Panc1 (cell line): ENCODE data around the gene NAV1. TPM values are rescaled to one million over a fixed set of nuclear protein-coding genes. Genes with fewer than 3 reads are reported as not detected.

Source experiments
- ATAC-seq: fragments of 200-7000 bp; cut with Tn5 transposase; 2 replicates; pipeline ENCODE4 v1.9.1; 2020; ENCODE audit warnings: mild to moderate bottlenecking, moderate library complexity
- BruUV-seq: library from RNA; stranded (reverse); fragments of 400-500 nt; replicated peaks from 2 replicates; lab custom pipeline; 2021; lab: Mats Ljungman, UMichigan
- CTCF ChIA-PET: fragments of 300-600 bp; sonication (Branson Sonifier 250); formaldehyde crosslinking; loops from one replicate; lab custom pipeline; 2022; ENCODE audit warnings: antibody characterized with exemption; lab: Charles Lee
- POLR2A ChIA-PET: fragments of 300-600 bp; sonication (Branson Sonifier 250); formaldehyde crosslinking; loops from one replicate; lab custom pipeline; 2022; ENCODE audit warnings: antibody characterized with exemption; lab: Charles Lee
- DNase-seq: peaks from one replicate; pipeline ENCODE4 v3.0.0-alpha.2; 2010; ENCODE audit warnings: low read depth, low spot score
- H3K27ac ChIP-seq: 2 replicates; pipeline ENCODE4 v1.5.1; 2011; ENCODE audit warnings: mild to moderate bottlenecking, low read length, inconsistent platforms
- H3K27me3 ChIP-seq: fragments of 200-500 bp; sonication (Bioruptor generic); 2 replicates; pipeline ENCODE4 v1.6.0; 2014; ENCODE audit warnings: low read length, inconsistent platforms; ENCODE audit not compliant: control insufficient read depth, insufficient read depth
- H3K36me3 ChIP-seq: fragments of 200-500 bp; sonication (Bioruptor generic); 2 replicates; pipeline ENCODE4 v1.5.1; 2014; ENCODE audit warnings: inconsistent platforms, mild to moderate bottlenecking, low read length, moderate library complexity; ENCODE audit not compliant: control insufficient read depth, insufficient read depth
- H3K4me1 ChIP-seq: 2 replicates; pipeline ENCODE4 v1.5.1; 2011; ENCODE audit warnings: inconsistent platforms, mild to moderate bottlenecking, low read length, moderate library complexity; ENCODE audit not compliant: control insufficient read depth, insufficient read depth
- H3K4me3 ChIP-seq, 2 experiments: 2 replicates each; pipeline ENCODE4 v1.5.1; 2011 to 2012; ENCODE audit warnings: low read depth in 2 of 2, low read length in 2 of 2, mild to moderate bottlenecking in 2 of 2, inconsistent platforms in 1 of 2, moderate library complexity in 1 of 2
- H3K9me3 ChIP-seq: fragments of 200-500 bp; sonication (Bioruptor generic); 2 replicates; pipeline ENCODE4 v1.5.1; 2014; ENCODE audit warnings: low read depth, mild to moderate bottlenecking, inconsistent platforms, low read length, moderate library complexity; ENCODE audit not compliant: control insufficient read depth, insufficient read depth
- POLR2AphosphoS5 ChIP-seq: IDR thresholded peaks from 2 replicates; pipeline ENCODE4 v1.6.1; 2012; ENCODE audit warnings: mild to moderate bottlenecking, low read depth, low read length, moderate library complexity
- SIN3A ChIP-seq: IDR thresholded peaks from 2 replicates; pipeline ENCODE4 v1.6.1; 2012; ENCODE audit warnings: low read depth, mild to moderate bottlenecking, low read length, moderate library complexity, borderline replicate concordance; ENCODE audit not compliant: insufficient read depth
- TCF7L2 ChIP-seq: IDR thresholded peaks from 2 replicates; pipeline ENCODE4 v1.6.1; 2011; ENCODE audit warnings: mild to moderate bottlenecking, low read depth, low read length, inconsistent platforms
- in situ Hi-C: cut with HindIII; loops from 2 replicates; pipeline ENCODE4 v1.10.0; 2016; ENCODE audit warnings: low sequenced_read_pairs, low pct_unique_long_range_greater_than_20kb
- intact Hi-C: fragments of 100-400 bp; cut with micrococcal nuclease; formaldehyde crosslinking; loops from one replicate; pipeline ENCODE4 v1.10.0; 2022; ENCODE audit not compliant: unreplicated experiment
- total RNA-seq: library from RNA; stranded (reverse); gene quantifications from one replicate; pipeline ENCODE4 v1.2.1, GENCODE V29; 2021; ENCODE audit not compliant: unreplicated experiment
- TF ChIP-seq, protein P1 (sequence below): fragments of 450-650 bp; IDR thresholded peaks from 2 replicates; pipeline ENCODE4 v1.5.1; 2017; ENCODE audit warnings: mild to moderate bottlenecking
- TF ChIP-seq, protein P2 (sequence below), 2 experiments: IDR thresholded peaks; 2 replicates each; pipeline ENCODE4 v1.6.1; 2011 to 2012; ENCODE audit warnings: low read depth in 2 of 2, control low read depth in 1 of 2, low read length in 1 of 2, mild to moderate bottlenecking in 1 of 2, moderate library complexity in 1 of 2; ENCODE audit not compliant: insufficient read depth in 1 of 2

Gene NAV1
- total RNA-seq, 1 experiment from 2014 or later: 29.0 TPM

DNA sequence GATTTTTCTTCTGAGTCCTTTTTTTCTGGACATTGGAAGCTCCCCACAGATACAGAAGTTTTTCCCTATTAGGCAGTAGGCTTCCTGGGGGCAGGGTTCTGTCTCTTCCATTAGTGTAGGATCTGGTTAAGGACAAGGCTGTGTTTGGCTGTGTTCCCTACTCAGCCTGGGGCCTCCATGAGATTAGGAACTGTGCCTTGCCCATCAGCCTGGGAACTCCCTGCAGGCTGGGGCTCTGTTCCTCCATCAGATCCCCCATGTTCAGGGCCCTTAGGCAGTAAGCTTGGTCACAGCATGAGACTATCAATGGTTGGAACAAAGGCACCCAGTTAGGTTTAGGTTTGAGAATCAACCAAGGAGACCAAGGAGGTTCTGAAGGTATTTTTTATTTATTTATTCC lies 22.7 kb downstream of the NAV1 start:
- no peaks in the 10 kb centered on the region for H3K36me3 ChIP-seq
- in situ Hi-C loops: no loop called here
- ATAC-seq: no peak
- H3K9me3 ChIP-seq: no peaks in the 10 kb centered on the region
- intact Hi-C loops: no loop called here
- H3K4me1 ChIP-seq: no peaks in the 10 kb centered on the region
- BruUV-seq: no TSS peak
- POLR2A ChIA-PET: no interaction called here
- CTCF ChIA-PET: no interaction called here
- no peak for DNase-seq
- H3K4me3 ChIP-seq: no peak overlapping the region
- TF ChIP-seq SIN3A: no peak
- no peak for TF ChIP-seq POLR2AphosphoS5
- TF ChIP-seq, protein P1, sequence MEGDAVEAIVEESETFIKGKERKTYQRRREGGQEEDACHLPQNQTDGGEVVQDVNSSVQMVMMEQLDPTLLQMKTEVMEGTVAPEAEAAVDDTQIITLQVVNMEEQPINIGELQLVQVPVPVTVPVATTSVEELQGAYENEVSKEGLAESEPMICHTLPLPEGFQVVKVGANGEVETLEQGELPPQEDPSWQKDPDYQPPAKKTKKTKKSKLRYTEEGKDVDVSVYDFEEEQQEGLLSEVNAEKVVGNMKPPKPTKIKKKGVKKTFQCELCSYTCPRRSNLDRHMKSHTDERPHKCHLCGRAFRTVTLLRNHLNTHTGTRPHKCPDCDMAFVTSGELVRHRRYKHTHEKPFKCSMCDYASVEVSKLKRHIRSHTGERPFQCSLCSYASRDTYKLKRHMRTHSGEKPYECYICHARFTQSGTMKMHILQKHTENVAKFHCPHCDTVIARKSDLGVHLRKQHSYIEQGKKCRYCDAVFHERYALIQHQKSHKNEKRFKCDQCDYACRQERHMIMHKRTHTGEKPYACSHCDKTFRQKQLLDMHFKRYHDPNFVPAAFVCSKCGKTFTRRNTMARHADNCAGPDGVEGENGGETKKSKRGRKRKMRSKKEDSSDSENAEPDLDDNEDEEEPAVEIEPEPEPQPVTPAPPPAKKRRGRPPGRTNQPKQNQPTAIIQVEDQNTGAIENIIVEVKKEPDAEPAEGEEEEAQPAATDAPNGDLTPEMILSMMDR: no peak
- TF ChIP-seq, protein P2, sequence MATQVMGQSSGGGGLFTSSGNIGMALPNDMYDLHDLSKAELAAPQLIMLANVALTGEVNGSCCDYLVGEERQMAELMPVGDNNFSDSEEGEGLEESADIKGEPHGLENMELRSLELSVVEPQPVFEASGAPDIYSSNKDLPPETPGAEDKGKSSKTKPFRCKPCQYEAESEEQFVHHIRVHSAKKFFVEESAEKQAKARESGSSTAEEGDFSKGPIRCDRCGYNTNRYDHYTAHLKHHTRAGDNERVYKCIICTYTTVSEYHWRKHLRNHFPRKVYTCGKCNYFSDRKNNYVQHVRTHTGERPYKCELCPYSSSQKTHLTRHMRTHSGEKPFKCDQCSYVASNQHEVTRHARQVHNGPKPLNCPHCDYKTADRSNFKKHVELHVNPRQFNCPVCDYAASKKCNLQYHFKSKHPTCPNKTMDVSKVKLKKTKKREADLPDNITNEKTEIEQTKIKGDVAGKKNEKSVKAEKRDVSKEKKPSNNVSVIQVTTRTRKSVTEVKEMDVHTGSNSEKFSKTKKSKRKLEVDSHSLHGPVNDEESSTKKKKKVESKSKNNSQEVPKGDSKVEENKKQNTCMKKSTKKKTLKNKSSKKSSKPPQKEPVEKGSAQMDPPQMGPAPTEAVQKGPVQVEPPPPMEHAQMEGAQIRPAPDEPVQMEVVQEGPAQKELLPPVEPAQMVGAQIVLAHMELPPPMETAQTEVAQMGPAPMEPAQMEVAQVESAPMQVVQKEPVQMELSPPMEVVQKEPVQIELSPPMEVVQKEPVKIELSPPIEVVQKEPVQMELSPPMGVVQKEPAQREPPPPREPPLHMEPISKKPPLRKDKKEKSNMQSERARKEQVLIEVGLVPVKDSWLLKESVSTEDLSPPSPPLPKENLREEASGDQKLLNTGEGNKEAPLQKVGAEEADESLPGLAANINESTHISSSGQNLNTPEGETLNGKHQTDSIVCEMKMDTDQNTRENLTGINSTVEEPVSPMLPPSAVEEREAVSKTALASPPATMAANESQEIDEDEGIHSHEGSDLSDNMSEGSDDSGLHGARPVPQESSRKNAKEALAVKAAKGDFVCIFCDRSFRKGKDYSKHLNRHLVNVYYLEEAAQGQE (IDR thresholded peaks at IDR 0.05; ENCODE audit: insufficient read depth in 1 of 2, low read depth in 2 of 2, low read length in 1 of 2): no peak
- no peak for TF ChIP-seq TCF7L2
- no peaks in the 10 kb centered on the region for H3K27me3 ChIP-seq
- H3K27ac ChIP-seq: no peak overlapping the region

DNA sequence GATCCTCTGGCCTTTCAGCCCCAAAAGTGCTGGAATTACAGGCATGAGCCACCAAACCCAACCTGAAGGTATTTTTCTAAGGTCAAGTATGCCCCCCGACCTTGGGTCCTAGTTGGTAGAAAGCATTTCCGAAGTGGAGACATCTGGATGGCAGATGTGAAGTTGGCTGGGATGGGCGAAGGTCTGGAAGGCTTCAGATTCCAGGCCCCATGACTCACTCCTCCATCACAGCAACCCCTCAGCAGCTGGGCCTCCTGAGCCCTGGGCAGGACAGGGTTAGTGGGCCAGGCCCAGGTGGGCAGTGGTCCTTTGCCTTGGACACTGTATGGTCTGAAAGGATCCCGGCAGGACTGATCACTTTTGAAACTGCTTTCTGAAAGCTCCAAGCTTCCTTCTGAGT lies 23.3 kb downstream of the NAV1 start:
- no peak overlapping the region for H3K27ac ChIP-seq
- H3K4me1 ChIP-seq: no peaks in the 10 kb centered on the region
- H3K9me3 ChIP-seq: no peaks in the 10 kb centered on the region
- CTCF ChIA-PET: interaction anchor here (0.5 to 0.6 kb wide), 2 partner anchors 147 to 169 kb away, joined by 3 read pairs; no protein-coding TSS in a partner anchor
- POLR2A ChIA-PET: no interaction called here
- in situ Hi-C loops: no loop called here
- ATAC-seq (no peak), DNase-seq (no peak)
- intact Hi-C loops: no loop called here
- H3K4me3 ChIP-seq: no peak overlapping the region
- BruUV-seq: no TSS peak
- no peaks in the 10 kb centered on the region for H3K27me3 ChIP-seq
- TF ChIP-seq, protein P1: no peak
- TF ChIP-seq SIN3A (no peak), POLR2AphosphoS5 (no peak), TCF7L2 (no peak)
- TF ChIP-seq, protein P2 (IDR thresholded peaks at IDR 0.05; ENCODE audit: insufficient read depth in 1 of 2, low read depth in 2 of 2, low read length in 1 of 2): no peak
- no peaks in the 10 kb centered on the region for H3K36me3 ChIP-seq
